Subcutaneous abdominal adipose tissue (tissue), 5 donors: ENCODE measurements around the gene CORO2B.

Experiments used
- H3K27ac ChIP-seq: one replicate; pipeline ENCODE4 v1.7.0; 2013; ENCODE audit warnings: low read depth, mild to moderate bottlenecking, inconsistent platforms, low read length, moderate library complexity
- H3K27me3 ChIP-seq, 5 donors: one replicate each; pipeline ENCODE4 v1.7.0; 2013; ENCODE audit warnings: low read length in 5 of 5, inconsistent platforms in 1 of 5; ENCODE audit not compliant: control insufficient read depth in 5 of 5, insufficient read depth in 4 of 5
- H3K36me3 ChIP-seq, 5 donors: one replicate each; pipeline ENCODE4 v1.7.0; 2013; ENCODE audit warnings: low read length in 5 of 5; ENCODE audit not compliant: control insufficient read depth in 5 of 5, insufficient read depth in 5 of 5
- H3K4me1 ChIP-seq, 5 donors: one replicate each; pipeline ENCODE4 v1.7.0; 2013; ENCODE audit warnings: low read length in 5 of 5, mild to moderate bottlenecking in 3 of 5, moderate library complexity in 1 of 5; ENCODE audit not compliant: control insufficient read depth in 5 of 5, insufficient read depth in 5 of 5
- H3K4me3 ChIP-seq, 5 donors: one replicate each; pipeline ENCODE4 v1.7.0; 2013; ENCODE audit warnings: low read length in 5 of 5, low read depth in 1 of 5
- H3K9ac ChIP-seq, 5 donors: one replicate each; pipeline ENCODE4 v1.7.0; 2013; ENCODE audit warnings: low read length in 5 of 5, mild to moderate bottlenecking in 4 of 5, moderate library complexity in 3 of 5
- H3K9me3 ChIP-seq, 5 donors: one replicate each; pipeline ENCODE4 v1.7.0; 2013; ENCODE audit warnings: low read length in 5 of 5; ENCODE audit not compliant: control insufficient read depth in 5 of 5
- donor health status: healthy.
- donor health status: healthy.
- donor health status: healthy.
- donor health status: healthy.
- donor health status: healthy.

Gene CORO2B

DNA sequence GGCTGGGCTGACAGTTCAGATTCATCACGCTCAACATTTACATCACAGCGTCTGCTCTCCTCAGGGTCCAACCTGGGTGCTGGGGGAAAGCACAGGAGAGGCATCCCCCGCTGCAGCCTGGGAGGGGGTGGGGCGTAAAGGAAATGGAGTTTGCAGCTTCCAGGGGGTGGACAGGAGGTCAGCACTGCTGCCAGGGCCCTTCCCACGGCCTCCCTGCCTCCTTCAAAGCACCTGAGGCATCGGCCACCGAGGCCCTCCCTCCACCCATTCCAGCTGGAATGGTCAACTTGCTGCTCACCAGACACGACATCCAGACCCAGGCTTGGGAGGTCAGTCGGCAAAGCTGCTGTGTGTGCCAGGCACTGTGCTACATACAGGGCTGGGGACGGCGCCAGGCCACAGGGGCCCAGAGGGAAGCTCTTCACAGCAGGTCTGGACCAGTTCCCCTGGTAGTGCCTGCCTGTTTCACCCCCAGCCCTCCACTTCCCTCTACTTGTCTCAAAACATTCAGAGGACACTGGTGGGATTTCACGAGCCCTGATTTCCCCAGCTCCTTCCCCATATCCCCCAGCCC, 121.2 kb downstream of the CORO2B start:
- H3K36me3 ChIP-seq, result peaks cover 0 to 6% (median 5%) of the 10 kb centered on the region in 5 donors
- H3K27ac ChIP-seq, result no peak overlapping the region
- no peak overlapping the region for H3K4me3 ChIP-seq
- peak overlapping the region in 1 of 5 donors; percentile 30 for H3K9ac ChIP-seq
- no peaks in the 10 kb centered on the region for H3K27me3 ChIP-seq
- H3K9me3 ChIP-seq, result no peaks in the 10 kb centered on the region
- peaks cover 5 to 48% (median 31%) of the 10 kb centered on the region in 5 donors for H3K4me1 ChIP-seq

DNA sequence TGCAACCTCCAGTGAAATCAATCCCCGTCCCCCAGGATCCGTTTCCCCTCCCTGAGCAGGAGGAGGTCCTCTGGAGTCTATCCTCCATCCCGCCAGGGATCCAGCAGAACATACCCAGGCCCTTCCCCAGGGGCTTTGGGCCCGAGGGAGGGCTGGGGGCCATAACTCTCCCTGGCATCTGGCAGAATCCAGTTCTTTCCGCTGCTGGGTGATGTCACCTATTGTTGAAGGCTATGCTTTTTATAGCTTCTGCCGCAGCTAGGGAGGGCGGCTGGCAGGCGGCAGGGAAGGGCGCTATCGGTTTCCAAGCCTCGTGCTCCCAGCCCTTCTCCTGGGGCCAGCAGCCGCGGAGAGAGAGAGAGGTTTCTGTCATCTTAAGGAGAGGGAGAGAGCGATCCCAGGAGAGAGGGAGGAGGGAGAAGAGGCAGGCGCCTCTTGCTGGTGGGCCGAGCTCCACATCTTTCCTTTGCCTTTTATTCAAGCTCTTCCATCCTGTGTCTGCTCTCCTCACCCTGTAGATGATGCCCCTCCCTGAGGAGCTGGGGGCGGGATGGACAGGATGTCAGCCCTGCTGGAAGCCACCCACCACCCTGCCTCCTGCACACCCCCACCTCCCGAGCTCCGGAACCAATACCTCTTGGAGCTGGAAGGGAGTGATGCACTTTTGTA, 121.8 kb downstream of the CORO2B start:
- Histone ChIP-seq H3K9me3 (no peaks in the 10 kb centered on the region), H3K27ac (no peak overlapping the region), H3K4me3 (peak overlapping the region in 2 of 5 donors; percentile 16 to 40), H3K9ac (peak overlapping the region in 1 of 5 donors; percentile 29), H3K4me1 (peaks cover 5 to 54% (median 33%) of the 10 kb centered on the region in 5 donors), H3K36me3 (peaks cover 0 to 6% (median 2%) of the 10 kb centered on the region in 5 donors), H3K27me3 (no peaks in the 10 kb centered on the region)

DNA sequence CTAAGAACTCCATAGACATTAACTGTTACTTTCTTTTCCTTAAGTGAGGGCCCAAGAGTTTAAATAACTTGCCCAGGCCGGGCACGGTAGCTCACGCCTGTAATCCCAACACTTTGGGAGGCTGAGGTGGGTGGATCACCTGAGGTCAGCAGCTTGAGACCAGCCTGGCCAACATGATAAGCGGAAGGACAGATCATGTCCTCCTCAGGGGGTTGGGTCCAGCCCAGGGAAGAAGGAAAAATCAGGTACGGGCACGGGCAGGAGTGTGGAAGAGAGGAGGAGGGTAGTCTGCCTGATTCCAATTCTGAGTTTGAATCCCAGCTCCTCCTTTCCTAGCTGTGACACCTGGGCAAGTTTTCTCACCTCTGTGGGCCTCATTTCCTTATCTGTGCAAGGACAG, 123.1 kb downstream of the CORO2B start:
- Histone ChIP-seq H3K9me3 (no peaks in the 10 kb centered on the region), H3K9ac (no peak overlapping the region), H3K4me1 (peaks cover 5 to 57% (median 33%) of the 10 kb centered on the region in 5 donors), H3K4me3 (no peak overlapping the region), H3K27me3 (no peaks in the 10 kb centered on the region), H3K27ac (no peak overlapping the region), H3K36me3 (peaks cover 0 to 2% (median under 1%) of the 10 kb centered on the region in 5 donors)

- peak overlapping the region in 2 of 5 donors; percentile 2 to 4 for H3K9ac ChIP-seq
- peak overlapping the region; percentile 45 for H3K27ac ChIP-seq
- no peaks in the 10 kb centered on the region for H3K27me3 ChIP-seq
Measured at GRCh38 chr15:68704496-68705021, 125.8 kb downstream of the CORO2B start.

GRCh38 chr15:68706256-68706655, 127.5 kb downstream of the CORO2B start:
- H3K27me3 ChIP-seq, result no peaks in the 10 kb centered on the region
- no peak overlapping the region for H3K9ac ChIP-seq
- no peaks in the 10 kb centered on the region for H3K9me3 ChIP-seq
- H3K4me1 ChIP-seq, result peaks cover 5 to 48% (median 10%) of the 10 kb centered on the region in 5 donors
- no peak overlapping the region for H3K4me3 ChIP-seq
- peaks cover 0 to 7% (median 6%) of the 10 kb centered on the region in 5 donors for H3K36me3 ChIP-seq
- H3K27ac ChIP-seq, result no peak overlapping the region

More at GRCh38 chr15:68704496-68705021, 125.8 kb downstream of the CORO2B start:
- Histone ChIP-seq H3K4me3 (no peak overlapping the region), H3K9me3 (no peaks in the 10 kb centered on the region), H3K36me3 (no peaks in the 10 kb centered on the region), H3K4me1 (peaks cover 5 to 58% (median 26%) of the 10 kb centered on the region in 5 donors)

DNA sequence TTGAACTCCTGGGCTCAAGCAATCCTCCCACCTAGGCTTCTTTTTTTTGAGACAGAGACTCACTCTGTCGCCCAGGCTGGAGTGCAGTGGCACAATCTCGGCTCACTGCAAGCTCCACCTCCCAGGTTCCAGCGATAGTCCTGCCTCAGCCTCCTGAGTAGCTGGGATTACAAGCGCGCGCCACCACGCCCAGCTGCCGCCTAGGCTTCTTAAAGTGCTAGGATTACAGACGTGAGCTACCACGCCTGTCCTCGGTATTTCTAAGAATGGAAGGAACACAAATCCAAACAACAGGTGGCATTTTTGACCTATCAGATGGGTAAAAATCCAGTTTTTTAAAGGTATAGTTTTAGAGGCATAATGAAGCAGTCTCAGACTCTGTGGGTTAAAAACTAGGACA, 128.1 kb downstream of the CORO2B start:
- Histone ChIP-seq H3K36me3 (peaks cover 0 to 14% (median 13%) of the 10 kb centered on the region in 5 donors), H3K9me3 (no peaks in the 10 kb centered on the region), H3K4me1 (peaks cover 5 to 44% (median 10%) of the 10 kb centered on the region in 5 donors), H3K9ac (no peak overlapping the region), H3K4me3 (no peak overlapping the region), H3K27me3 (no peaks in the 10 kb centered on the region), H3K27ac (no peak overlapping the region)

GRCh38 chr15:68707386-68707785, 128.6 kb downstream of the CORO2B start:
- no peak overlapping the region for H3K9ac ChIP-seq
- peaks cover 0 to 16% (median 14%) of the 10 kb centered on the region in 5 donors for H3K36me3 ChIP-seq
- peaks cover 5 to 41% (median 10%) of the 10 kb centered on the region in 5 donors for H3K4me1 ChIP-seq
- H3K4me3 ChIP-seq, result no peak overlapping the region
- no peaks in the 10 kb centered on the region for H3K9me3 ChIP-seq
- no peak overlapping the region for H3K27ac ChIP-seq
- no peaks in the 10 kb centered on the region for H3K27me3 ChIP-seq

DNA sequence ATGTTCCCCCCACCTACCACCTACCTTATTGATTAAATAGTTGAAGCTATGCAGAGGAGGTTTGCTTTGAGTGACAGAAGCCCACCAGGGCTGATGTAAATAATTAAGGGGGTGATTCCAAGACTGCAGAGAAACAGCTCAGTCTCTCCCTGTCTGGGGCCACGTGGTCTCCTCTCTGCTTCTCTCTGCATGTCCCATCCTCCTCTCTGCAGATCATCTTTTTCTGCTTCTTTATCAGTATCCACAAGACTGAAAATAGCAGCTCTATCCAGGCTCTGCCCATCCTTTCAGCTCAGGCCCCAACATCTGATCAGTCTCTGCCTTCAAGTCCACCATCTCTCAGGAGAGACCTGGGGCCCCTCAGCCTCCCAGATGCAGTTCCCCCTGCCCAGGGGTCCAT, 131.1 kb downstream of the CORO2B start:
- H3K4me1 ChIP-seq, result peaks cover 1 to 22% (median 3%) of the 10 kb centered on the region in 5 donors
- no peaks in the 10 kb centered on the region for H3K27me3 ChIP-seq
- no peak overlapping the region for H3K4me3 ChIP-seq
- peaks cover 0 to 40% (median 34%) of the 10 kb centered on the region in 5 donors for H3K36me3 ChIP-seq
- H3K9me3 ChIP-seq, result no peaks in the 10 kb centered on the region
- no peak overlapping the region for H3K27ac ChIP-seq
- H3K9ac ChIP-seq, result no peak overlapping the region

GRCh38 chr15:68710536-68710935, 131.7 kb downstream of the CORO2B start:
- peaks cover 0 to 16% (median 0%) of the 10 kb centered on the region in 5 donors for H3K4me1 ChIP-seq
- H3K9ac ChIP-seq, result no peak overlapping the region
- no peak overlapping the region for H3K27ac ChIP-seq
- peaks cover 0 to 47% (median 41%) of the 10 kb centered on the region in 5 donors for H3K36me3 ChIP-seq
- no peaks in the 10 kb centered on the region for H3K9me3 ChIP-seq
- no peak overlapping the region for H3K4me3 ChIP-seq
- H3K27me3 ChIP-seq, result no peaks in the 10 kb centered on the region

GRCh38 chr15:68711406-68711805, 132.6 kb downstream of the CORO2B start:
- Histone ChIP-seq H3K9me3 (no peaks in the 10 kb centered on the region), H3K9ac (no peak overlapping the region), H3K4me3 (no peak overlapping the region), H3K36me3 (peaks cover 0 to 52% (median 43%) of the 10 kb centered on the region in 5 donors), H3K27ac (no peak overlapping the region), H3K27me3 (no peaks in the 10 kb centered on the region), H3K4me1 (peaks cover 0 to 12% (median 0%) of the 10 kb centered on the region in 5 donors)
